CD4-positive, alpha-beta T cell (primary cell): Measurements from ENCODE around the gene MET. TPM values are rescaled to one million over a fixed set of nuclear protein-coding genes. Genes with fewer than 3 reads are reported as not detected.

Source experiments
- ATAC-seq: fragments of 200-7000 bp; cut with Tn5 transposase; one replicate; pipeline ENCODE4 v1.10.0; 2022; ENCODE audit warnings: mild to moderate bottlenecking; ENCODE audit not compliant: poor library complexity
- CTCF ChIA-PET: fragments of 350-600 bp; sonication (Branson Sonifier 250); formaldehyde crosslinking; loops from one replicate; lab custom pipeline; 2021; ENCODE audit warnings: antibody characterized with exemption, inconsistent platforms; lab: Charles Lee
- POLR2A ChIA-PET: fragments of 350-600 bp; sonication (Branson Sonifier 250); formaldehyde crosslinking; loops from one replicate; lab custom pipeline; 2021; ENCODE audit warnings: antibody characterized with exemption, inconsistent platforms; lab: Charles Lee
- DNase-seq, 14 experiments: peaks; one replicate each; pipeline ENCODE4 v3.0.0-alpha.2; 2013 to 2020; ENCODE audit warnings: mixed read lengths in 2 of 14
- H3K27ac ChIP-seq, 2 donors: one replicate each; pipeline versions ENCODE4 v1.5.1 to v1.7.0; 2013; ENCODE audit warnings: low read length in 2 of 2, low read depth in 1 of 2, mild to moderate bottlenecking in 1 of 2
- H3K27me3 ChIP-seq, 2 experiments: 1 replicate in 1 of 2; 2 replicates in 1 of 2; pipeline versions ENCODE4 v1.6.1 to v1.7.0; 2013; ENCODE audit warnings: low read length in 2 of 2, control low read depth in 1 of 2, mild to moderate bottlenecking in 1 of 2, moderate library complexity in 1 of 2; ENCODE audit not compliant: insufficient read depth in 2 of 2, control insufficient read depth in 1 of 2
- H3K36me3 ChIP-seq: one replicate; pipeline ENCODE4 v1.6.1; 2013; ENCODE audit warnings: low read length, control low read depth; ENCODE audit not compliant: insufficient read depth
- H3K4me1 ChIP-seq: one replicate; pipeline ENCODE4 v1.6.1; 2013; ENCODE audit warnings: low read length, control low read depth; ENCODE audit not compliant: insufficient read depth
- H3K4me3 ChIP-seq: one replicate; pipeline ENCODE4 v1.5.1; 2013; ENCODE audit warnings: mild to moderate bottlenecking, low read length, moderate library complexity
- H3K9me3 ChIP-seq, 2 experiments: 1 replicate in 1 of 2; 2 replicates in 1 of 2; pipeline versions ENCODE4 v1.6.1 to v1.7.0; 2013; ENCODE audit warnings: low read length in 2 of 2, mild to moderate bottlenecking in 2 of 2, control low read depth in 1 of 2, moderate library complexity in 1 of 2; ENCODE audit not compliant: control insufficient read depth in 1 of 2, insufficient read depth in 1 of 2
- H3K27ac Mint-ChIP-seq: one replicate; pipeline ENCODE4 v1.8.0; 2020; ENCODE audit warnings: mixed read lengths
- H3K27me3 Mint-ChIP-seq: one replicate; pipeline ENCODE4 v1.8.0; 2021; ENCODE audit warnings: mixed read lengths
- H3K36me3 Mint-ChIP-seq: one replicate; pipeline ENCODE4 v1.8.0; 2021; ENCODE audit warnings: low read depth, mixed read lengths
- H3K4me1 Mint-ChIP-seq: one replicate; pipeline ENCODE4 v1.8.0; 2021; ENCODE audit warnings: low read depth, mixed read lengths
- H3K4me3 Mint-ChIP-seq: one replicate; pipeline ENCODE4 v1.8.0; 2020; ENCODE audit warnings: mild to moderate bottlenecking, mixed read lengths
- H3K9me3 Mint-ChIP-seq: one replicate; pipeline ENCODE4 v1.8.0; 2020; ENCODE audit warnings: mixed read lengths
- CTCF ChIP-seq: fragments of 200-600 bp; IDR thresholded peaks from one replicate; pipeline ENCODE4 v1.8.0; 2022; ENCODE audit warnings: antibody characterized with exemption, mild to moderate bottlenecking
- intact Hi-C, 2 experiments: fragments of 100-400 bp; cut with DNase I in 1 of 2; cut with micrococcal nuclease in 1 of 2; formaldehyde crosslinking; loops; one replicate each; pipeline versions ENCODE4 v1.15.1 to v1.9.0; 2023 to 2025; cut with DNase I, micrococcal nuclease
- total RNA-seq, 174 experiments: library from RNA in 2 of 174; stranded (reverse) in 2 of 174; gene quantifications; one replicate each; pipeline ENCODE4 v1.2.3 and lab custom pipeline; 2021 to 2026

MET gene
- total RNA-seq, 2 experiments from 2014 or later: 0.14 TPM; not detected in 1

- no peaks in the 10 kb centered on the region for H3K27me3 Mint-ChIP-seq
Measured at GRCh38 chr7:116780966-116781365, 109.0 kb downstream of the MET start.

GRCh38 chr7:116781584-116781983 is 109.6 kb downstream of the MET start:
- ChIA-PET POLR2A (no interaction called here), CTCF (no interaction called here)
- Histone ChIP-seq H3K9me3 (no peaks in the 10 kb centered on the region), H3K36me3 (no peaks in the 10 kb centered on the region), H3K4me1 (no peaks in the 10 kb centered on the region), H3K27me3 (no peaks in the 10 kb centered on the region), H3K4me3 (no peak overlapping the region), H3K27ac (no peak overlapping the region)
- no peaks in the 10 kb centered on the region for H3K36me3 Mint-ChIP-seq
- H3K9me3 Mint-ChIP-seq: no peaks in the 10 kb centered on the region
- no peak for DNase-seq
- H3K27ac Mint-ChIP-seq: no peak overlapping the region
- intact Hi-C loops: no loop called here
- no peak for TF ChIP-seq CTCF
- no peaks in the 10 kb centered on the region for H3K4me1 Mint-ChIP-seq
- no peak for ATAC-seq
- H3K27me3 Mint-ChIP-seq: no peaks in the 10 kb centered on the region
- no peak overlapping the region for H3K4me3 Mint-ChIP-seq

More at GRCh38 chr7:116780966-116781365, 109.0 kb downstream of the MET start:
- Histone ChIP-seq H3K4me1 (no peaks in the 10 kb centered on the region), H3K4me3 (no peak overlapping the region), H3K27me3 (no peaks in the 10 kb centered on the region), H3K27ac (no peak overlapping the region), H3K9me3 (no peaks in the 10 kb centered on the region), H3K36me3 (no peaks in the 10 kb centered on the region)
- Mint-ChIP-seq H3K9me3 (no peaks in the 10 kb centered on the region), H3K4me3 (no peak overlapping the region), H3K27ac (no peak overlapping the region), H3K4me1 (no peaks in the 10 kb centered on the region), H3K36me3 (no peaks in the 10 kb centered on the region)
- intact Hi-C loops: no loop called here
- POLR2A ChIA-PET: no interaction called here
- CTCF ChIA-PET: no interaction called here
- DNase-seq: no peak
- no peak for ATAC-seq
- TF ChIP-seq CTCF: no peak

GRCh38 chr7:116782177-116782711 is 110.2 kb downstream of the MET start:
- Histone ChIP-seq H3K9me3 (no peaks in the 10 kb centered on the region), H3K36me3 (no peaks in the 10 kb centered on the region), H3K4me1 (no peaks in the 10 kb centered on the region), H3K27ac (no peak overlapping the region), H3K27me3 (no peaks in the 10 kb centered on the region), H3K4me3 (no peak overlapping the region)
- Mint-ChIP-seq H3K4me1 (no peaks in the 10 kb centered on the region), H3K4me3 (no peak overlapping the region), H3K27me3 (no peaks in the 10 kb centered on the region), H3K9me3 (no peaks in the 10 kb centered on the region), H3K36me3 (no peaks in the 10 kb centered on the region), H3K27ac (no peak overlapping the region)
- ATAC-seq (no peak), DNase-seq (no peak)
- TF ChIP-seq CTCF: no peak
- ChIA-PET CTCF (no interaction called here), POLR2A (no interaction called here)
- intact Hi-C loops: no loop called here
